ENCODE measurements around the gene WDR20.

GRCh38 chr14:102217399-102217798 is 77.7 kb downstream of the WDR20 start:
- TF ChIP-seq, protein P1, sequence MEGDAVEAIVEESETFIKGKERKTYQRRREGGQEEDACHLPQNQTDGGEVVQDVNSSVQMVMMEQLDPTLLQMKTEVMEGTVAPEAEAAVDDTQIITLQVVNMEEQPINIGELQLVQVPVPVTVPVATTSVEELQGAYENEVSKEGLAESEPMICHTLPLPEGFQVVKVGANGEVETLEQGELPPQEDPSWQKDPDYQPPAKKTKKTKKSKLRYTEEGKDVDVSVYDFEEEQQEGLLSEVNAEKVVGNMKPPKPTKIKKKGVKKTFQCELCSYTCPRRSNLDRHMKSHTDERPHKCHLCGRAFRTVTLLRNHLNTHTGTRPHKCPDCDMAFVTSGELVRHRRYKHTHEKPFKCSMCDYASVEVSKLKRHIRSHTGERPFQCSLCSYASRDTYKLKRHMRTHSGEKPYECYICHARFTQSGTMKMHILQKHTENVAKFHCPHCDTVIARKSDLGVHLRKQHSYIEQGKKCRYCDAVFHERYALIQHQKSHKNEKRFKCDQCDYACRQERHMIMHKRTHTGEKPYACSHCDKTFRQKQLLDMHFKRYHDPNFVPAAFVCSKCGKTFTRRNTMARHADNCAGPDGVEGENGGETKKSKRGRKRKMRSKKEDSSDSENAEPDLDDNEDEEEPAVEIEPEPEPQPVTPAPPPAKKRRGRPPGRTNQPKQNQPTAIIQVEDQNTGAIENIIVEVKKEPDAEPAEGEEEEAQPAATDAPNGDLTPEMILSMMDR (IDR thresholded peaks at IDR 0.05; ENCODE audit: extremely low read depth in 1 of 2, insufficient read depth in 1 of 2, low read depth in 1 of 2, low read length in 2 of 2) = no peak
- TF ChIP-seq POLR2A (IDR thresholded peaks at IDR 0.05; ENCODE audit: low read depth, low read length) (no peak), EZH2 (IDR thresholded peaks at IDR 0.05; ENCODE audit: borderline replicate concordance, low read depth, low read length, severe bottlenecking) (no peak), GATA2 (IDR thresholded peaks at IDR 0.05; ENCODE audit: insufficient read depth, insufficient read length, low read depth, low read length) (no peak), JUN (IDR thresholded peaks at IDR 0.05; ENCODE audit: borderline replicate concordance, insufficient read depth, insufficient read length, low read depth) (no peak), POLR2AphosphoS5 (IDR thresholded peaks at IDR 0.05; ENCODE audit: insufficient read depth, low read depth, low read length) (no peak), FOS (IDR thresholded peaks at IDR 0.05; ENCODE audit: borderline replicate concordance, insufficient read depth, low read length) (no peak)
- TF ChIP-seq, protein P2, sequence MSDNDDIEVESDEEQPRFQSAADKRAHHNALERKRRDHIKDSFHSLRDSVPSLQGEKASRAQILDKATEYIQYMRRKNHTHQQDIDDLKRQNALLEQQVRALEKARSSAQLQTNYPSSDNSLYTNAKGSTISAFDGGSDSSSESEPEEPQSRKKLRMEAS (IDR thresholded peaks at IDR 0.05; ENCODE audit: insufficient read depth, insufficient read length) = no peak
